ENCODE results near the gene LEF1.

GRCh38 chr4:108006361-108006760 is 162.4 kb downstream of the LEF1 start:
- TF ChIP-seq CTCF (IDR thresholded peaks at IDR 0.05) (no peak), EZH2 (IDR thresholded peaks at IDR 0.05) (no peak)

Measured in neural progenitor cell (in vitro differentiated cells).